Measurements from ENCODE around the gene AIF1L. TPM values are rescaled to one million over a fixed set of nuclear protein-coding genes. Genes with fewer than 3 reads are reported as not detected.

The AIF1L gene
- total RNA-seq, 6 donors from 2014 or later, result 3.8 to 21.4 (median 10.5) TPM

DNA sequence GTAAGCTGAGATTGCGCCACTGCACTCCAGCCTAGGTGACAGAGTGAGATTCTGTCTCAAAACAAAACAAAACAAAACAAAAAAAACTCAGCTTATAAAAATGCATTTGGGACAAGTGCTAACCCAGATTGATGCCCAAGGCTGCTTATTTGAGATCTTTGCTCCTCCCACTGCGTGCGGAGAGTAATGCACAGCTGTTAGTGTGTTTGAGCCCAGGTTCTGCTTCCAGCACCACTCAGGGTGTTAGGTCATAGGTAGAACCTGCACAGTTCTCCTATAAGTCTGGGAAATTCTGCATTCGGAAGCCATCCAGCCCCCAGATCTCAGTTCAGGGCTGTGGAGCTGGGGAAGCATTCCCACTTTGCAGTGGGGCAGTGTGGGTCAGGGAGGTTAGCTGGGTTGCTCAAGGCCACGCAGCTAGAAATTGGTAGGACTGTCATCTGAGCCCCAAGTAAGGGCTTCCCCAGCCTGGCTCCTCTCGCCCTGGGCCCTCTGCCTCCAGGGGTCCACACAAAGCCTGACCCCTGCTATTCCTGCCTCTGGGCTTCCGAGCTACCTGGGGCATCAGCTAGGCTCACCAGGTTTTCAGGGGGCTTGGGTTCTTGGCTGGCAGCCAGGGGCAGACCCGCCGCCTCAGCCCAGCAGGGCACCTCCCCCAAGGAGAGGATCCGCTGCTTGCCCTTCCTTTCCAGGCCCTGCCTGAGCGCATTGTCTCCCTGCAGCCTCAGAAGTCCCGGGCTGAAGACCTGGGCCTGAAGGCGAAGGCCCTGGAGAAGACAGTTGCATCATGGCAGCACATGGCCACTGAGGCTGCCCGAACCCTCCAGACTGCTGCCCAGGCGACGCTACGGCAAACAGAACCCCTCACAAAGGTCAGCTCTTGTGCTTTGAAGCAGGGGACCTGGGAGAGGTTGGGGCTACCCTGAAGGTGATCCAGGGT is 17.6 kb upstream of the AIF1L start:
- no peak for TF ChIP-seq EP300 (IDR thresholded peaks at IDR 0.05)
- no peak for TF ChIP-seq POLR2A (IDR thresholded peaks at IDR 0.05)
- no peak for TF ChIP-seq POLR2AphosphoS5 (IDR thresholded peaks at IDR 0.05)
- TF ChIP-seq CTCF (IDR thresholded peaks at IDR 0.05), result no peak
- no peak for DNase-seq
- 86 to 87% methylated on average over 12 to 14 of the region's 17 CpGs for whole genome bisulfite sequencing, 2 donors
- Histone ChIP-seq H3K27me3 (no peaks in the 10 kb centered on the region), H3K4me1 (no peaks in the 10 kb centered on the region), H3K4me3 (no peak overlapping the region), H3K9me3 (no peaks in the 10 kb centered on the region), H3K27ac (no peak overlapping the region), H3K36me3 (no peaks in the 10 kb centered on the region)
- ATAC-seq (ENCODE audit: low FRiP score in 2 of 2), result no peak

- TF ChIP-seq EP300 (IDR thresholded peaks at IDR 0.05) (no peak), CTCF (IDR thresholded peaks at IDR 0.05) (no peak), POLR2AphosphoS5 (IDR thresholded peaks at IDR 0.05) (no peak), POLR2A (IDR thresholded peaks at IDR 0.05) (no peak)
- no peaks in the 10 kb centered on the region for H3K36me3 ChIP-seq
- no peak overlapping the region for H3K27ac ChIP-seq
- H3K9me3 ChIP-seq, result no peaks in the 10 kb centered on the region
- H3K4me3 ChIP-seq, result no peak overlapping the region
- DNase-seq, result no peak
- H3K27me3 ChIP-seq, result no peaks in the 10 kb centered on the region
- no peak for ATAC-seq (ENCODE audit: low FRiP score in 2 of 2)
- WGBS, 2 donors, result 79 to 82% methylated on average over 4 to 9 of the region's 9 CpGs
- H3K4me1 ChIP-seq, result no peaks in the 10 kb centered on the region
Observed at GRCh38 chr9:131080589-131080988, 15.7 kb upstream of the AIF1L start.

GRCh38 chr9:131081868-131082267 is 14.5 kb upstream of the AIF1L start:
- no peak overlapping the region for H3K4me3 ChIP-seq
- ATAC-seq (ENCODE audit: low FRiP score in 2 of 2) (no peak), DNase-seq (no peak)
- no peak overlapping the region for H3K27ac ChIP-seq
- H3K27me3 ChIP-seq, result no peaks in the 10 kb centered on the region
- no peaks in the 10 kb centered on the region for H3K9me3 ChIP-seq
- H3K4me1 ChIP-seq, result no peaks in the 10 kb centered on the region
- no peak for TF ChIP-seq POLR2AphosphoS5 (IDR thresholded peaks at IDR 0.05)
- TF ChIP-seq CTCF (IDR thresholded peaks at IDR 0.05), result no peak
- no peak for TF ChIP-seq EP300 (IDR thresholded peaks at IDR 0.05)
- TF ChIP-seq POLR2A (IDR thresholded peaks at IDR 0.05), result no peak
- H3K36me3 ChIP-seq, result no peaks in the 10 kb centered on the region
- 89 to 92% methylated on average over 8 to 9 of the region's 9 CpGs for WGBS, 2 donors

GRCh38 chr9:131082774-131083512 is 13.4 kb upstream of the AIF1L start:
- DNase-seq (no peak), ATAC-seq (ENCODE audit: low FRiP score in 2 of 2) (no peak)
- WGBS, 2 donors, result 53 to 75% methylated on average over 8 to 11 of the region's 11 CpGs
- no peaks in the 10 kb centered on the region for H3K36me3 ChIP-seq
- no peak overlapping the region for H3K4me3 ChIP-seq
- no peaks in the 10 kb centered on the region for H3K9me3 ChIP-seq
- no peaks in the 10 kb centered on the region for H3K4me1 ChIP-seq
- no peak overlapping the region for H3K27ac ChIP-seq
- H3K27me3 ChIP-seq, result no peaks in the 10 kb centered on the region
- TF ChIP-seq POLR2A (IDR thresholded peaks at IDR 0.05) (no peak), CTCF (IDR thresholded peaks at IDR 0.05) (no peak), EP300 (IDR thresholded peaks at IDR 0.05) (no peak)
